Heart left ventricle (tissue), 13 donors: Measurements from ENCODE around the gene CHCHD5.

Experiments
- CTCF ChIP-seq, 12 donors: fragments of 200-600 bp; sonication (generic) in 4 of 12; IDR thresholded peaks; one replicate each; pipeline versions ENCODE4 v1.5.0 to v1.8.0; 2018 to 2022; ENCODE audit warnings: antibody characterized with exemption in 12 of 12, mild to moderate bottlenecking in 5 of 12
- POLR2A ChIP-seq, 2 donors: fragments of 450-650 bp; IDR thresholded peaks; one replicate each; pipeline ENCODE4 v1.6.1; 2017; ENCODE audit warnings: antibody characterized with exemption in 2 of 2, mild to moderate bottlenecking in 2 of 2, moderate library complexity in 2 of 2
- donor health status: ischemic (EF 13 %, LVEDD 7.1; RV severe dilation, severe dysfunction).
- donor health status: DM: no; HTN: yes; CAD: no.
- donor health status: DM: no; HTN: no; CAD: no.
- donor health status: ischemic (EF 25% LVEDD 6.9; RV normal size, moderate dysfunction).
- donor health status: ischemic (EF 25% LVEDD 5.7; RV mildly dilated, moderate dysfunction).
- donor health status: ischemic (EF 35%, LVEDD 5.7; RV mildly dilated, moderate dysfunction).
- donor health status: nonischemic (EF 11% LVEDD 7.7; RV severe dilation, severe dysfunction).
- donor health status: DM: yes; HTN: yes; CAD: no.
- donor health status: PGD.
- donor health status: ischemic (EF 29% LVEDD 5.4; RV normal size, mild dysfunction).
- donor health status: nonischemic (EF 23%, LVEDD 6.1; RV moderate dilation, normal function).

- TF ChIP-seq CTCF (IDR thresholded peaks at IDR 0.05) (no peak), POLR2A (IDR thresholded peaks at IDR 0.05) (no peak)
Measured at GRCh38 chr2:112621790-112622527, 37.5 kb downstream of the CHCHD5 start.
